GM12891 (cell line): ENCODE results near the gene AP2M1.

Experiments used
- DNase-seq: peaks from one replicate; pipeline ENCODE4 v3.0.0; 2011; ENCODE audit warnings: low spot score; ENCODE audit not compliant: insufficient read length
- FAIRE-seq: peaks from 2 replicates; lab custom pipeline; 2011; peaks lifted over from hg19 to GRCh38; lab: Jason Lieb, UNC
- PAX5 ChIP-seq: IDR thresholded peaks from 2 replicates; pipeline ENCODE4 v1.6.1; 2011; ENCODE audit warnings: low read length, moderate library complexity, mild to moderate bottlenecking; ENCODE audit not compliant: insufficient read depth, severe bottlenecking
- POLR2A ChIP-seq: IDR thresholded peaks from 2 replicates; pipeline ENCODE4 v1.6.1; 2011; ENCODE audit warnings: low read depth, low read length, control low read depth
- POLR2AphosphoS5 ChIP-seq: IDR thresholded peaks from 2 replicates; pipeline ENCODE4 v1.6.1; 2011; ENCODE audit warnings: low read depth, low read length, control low read depth
- POU2F2 ChIP-seq: IDR thresholded peaks from 2 replicates; pipeline ENCODE4 v1.6.1; 2011; ENCODE audit warnings: low read depth, mild to moderate bottlenecking, control low read depth, low read length, moderate library complexity
- SPI1 ChIP-seq: IDR thresholded peaks from 2 replicates; pipeline ENCODE4 v1.6.1; 2011; ENCODE audit warnings: low read depth, low read length, control low read depth
- TAF1 ChIP-seq: IDR thresholded peaks from 2 replicates; pipeline ENCODE4 v1.6.1; 2011; ENCODE audit warnings: low read depth, low read length, control low read depth

AP2M1 gene

DNA sequence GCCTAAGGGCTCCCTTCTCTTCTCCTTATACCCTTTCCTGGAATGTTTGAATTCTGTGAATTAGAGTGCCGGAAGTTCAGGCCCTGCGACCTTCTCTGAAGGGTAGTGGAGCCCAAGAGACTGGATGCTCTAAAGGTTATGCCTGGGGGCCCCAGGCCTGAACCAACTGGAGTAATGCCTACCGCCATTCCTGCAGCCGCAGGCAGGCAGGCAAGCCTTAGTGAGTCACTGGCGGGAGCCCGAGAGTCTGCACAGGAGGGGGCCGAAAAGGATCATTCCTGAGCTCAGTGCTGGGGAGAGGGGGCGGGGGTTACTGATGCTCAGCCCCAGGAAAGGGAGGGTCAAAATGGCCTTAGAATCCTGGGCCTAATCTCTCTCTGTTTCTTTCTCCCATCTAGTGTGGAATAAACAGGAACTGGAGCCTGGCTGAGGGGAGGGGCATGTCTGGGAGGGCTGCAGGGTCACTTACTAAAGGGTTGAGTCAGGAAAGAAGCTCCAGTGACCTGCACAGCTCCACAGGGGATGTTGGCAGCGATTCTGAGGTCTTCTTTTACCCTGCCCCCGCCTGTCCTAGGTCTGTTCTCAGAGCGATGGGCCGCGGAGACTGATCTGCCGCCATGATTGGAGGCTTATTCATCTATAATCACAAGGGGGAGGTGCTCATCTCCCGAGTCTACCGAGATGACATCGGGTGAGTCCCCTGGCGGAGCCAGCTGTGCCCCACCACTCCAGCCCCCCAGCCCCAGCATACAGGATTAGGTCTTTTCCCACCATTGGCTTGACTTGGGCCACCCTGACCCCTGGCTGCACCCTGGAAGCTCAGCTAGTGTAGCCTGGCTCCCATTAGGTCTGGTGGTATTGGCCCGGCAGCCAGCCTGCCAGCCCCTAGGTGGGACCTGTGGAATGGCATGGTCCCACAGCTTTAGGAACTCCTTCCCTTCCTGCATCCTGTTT is 2.0 kb downstream of the AP2M1 start:
- FAIRE-seq (no peak), DNase-seq (no peak)

DNA sequence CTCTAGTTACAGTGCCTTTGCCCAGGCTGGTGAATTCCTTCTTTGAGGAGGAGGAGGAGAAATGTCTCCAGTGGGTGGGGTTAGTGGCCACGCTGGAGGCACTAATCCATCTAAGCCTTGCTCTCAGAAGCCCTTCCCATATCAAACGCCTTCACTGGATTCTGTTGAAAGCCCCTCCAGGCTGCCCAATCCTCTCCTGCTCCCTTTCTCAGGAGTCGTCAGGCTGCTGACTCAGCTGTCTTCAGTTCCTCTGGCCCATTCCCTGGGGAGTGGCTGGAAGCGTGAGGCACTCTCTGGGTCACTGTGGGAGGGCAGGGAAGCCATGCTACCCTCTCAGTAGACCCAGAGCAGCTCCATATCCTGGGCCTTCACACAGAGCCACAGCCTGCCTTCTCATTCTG is 2.7 kb downstream of the AP2M1 start:
- FAIRE-seq, result no peak
- DNase-seq, result no peak
- TF ChIP-seq POLR2AphosphoS5, result no peak
- TF ChIP-seq SPI1, result 0 out of 2 replicates have a peak, but pooled peaks have one; percentile 27
- TF ChIP-seq PAX5, result no peak

More for the DNA sequence above, 2.0 kb downstream of the AP2M1 start:
- TF ChIP-seq SPI1 (no peak), POU2F2 (no peak), TAF1 (no peak), PAX5 (no peak), POLR2AphosphoS5 (no peak), POLR2A (no peak)

DNA sequence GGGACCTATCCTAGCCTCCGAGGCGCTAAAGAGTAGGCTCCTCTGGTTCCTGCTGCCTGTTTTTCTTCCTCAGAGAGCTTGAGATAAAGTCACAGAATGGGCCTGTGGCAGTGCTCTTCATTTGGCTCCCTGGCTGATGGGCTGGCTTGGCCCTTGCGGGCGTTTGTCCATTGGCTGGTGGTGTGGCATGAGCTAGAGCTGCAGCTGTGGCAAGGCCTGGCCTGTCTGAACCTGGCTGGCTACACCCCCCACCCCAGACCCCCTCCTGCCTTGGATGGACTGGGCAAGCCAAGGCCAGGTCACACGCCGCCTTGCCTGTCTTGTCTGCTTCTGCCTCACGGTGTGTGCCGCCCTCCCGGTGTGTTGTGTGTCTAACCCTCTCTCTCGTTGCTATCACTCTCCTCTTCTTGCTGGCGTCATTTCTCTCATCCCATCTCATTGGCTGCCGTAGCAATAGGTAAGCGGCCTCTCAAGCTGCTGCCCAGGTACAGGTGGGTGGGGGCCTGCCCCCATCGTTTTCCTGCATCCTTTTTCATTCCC is 3.2 kb downstream of the AP2M1 start:
- TF ChIP-seq SPI1 (no peak), POU2F2 (no peak), POLR2AphosphoS5 (no peak), POLR2A (no peak), TAF1 (no peak), PAX5 (no peak)
- FAIRE-seq, result no peak

DNA sequence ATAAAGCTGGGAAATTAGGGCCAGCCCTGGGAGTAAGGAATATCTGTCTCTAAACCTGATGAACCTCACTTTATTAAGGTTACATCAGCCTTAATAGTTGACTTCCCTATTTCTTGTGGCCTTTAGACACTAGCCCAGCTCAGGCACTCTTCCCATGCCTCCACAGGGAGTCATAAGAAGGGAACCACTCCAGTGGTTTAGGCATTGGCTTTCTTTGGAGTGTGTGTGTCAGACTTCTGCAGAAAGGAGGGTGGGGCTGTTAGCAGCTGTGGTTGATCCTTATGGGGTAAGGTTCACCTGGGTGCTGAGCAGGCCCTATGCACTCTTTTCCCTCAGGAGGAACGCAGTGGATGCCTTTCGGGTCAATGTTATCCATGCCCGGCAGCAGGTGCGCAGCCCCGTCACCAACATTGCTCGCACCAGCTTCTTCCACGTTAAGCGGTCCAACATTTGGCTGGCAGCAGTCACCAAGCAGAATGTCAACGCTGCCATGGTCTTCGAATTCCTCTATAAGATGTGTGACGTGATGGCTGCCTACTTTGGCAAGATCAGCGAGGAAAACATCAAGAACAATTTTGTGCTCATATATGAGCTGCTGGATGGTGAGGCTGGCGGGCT is 4.0 kb downstream of the AP2M1 start:
- FAIRE-seq (no peak), DNase-seq (no peak)
- TF ChIP-seq SPI1 (no peak), TAF1 (no peak), POLR2AphosphoS5 (no peak), PAX5 (no peak), POU2F2 (no peak), POLR2A (no peak)

More for the DNA sequence above, 3.2 kb downstream of the AP2M1 start:
- DNase-seq, result no peak

DNA sequence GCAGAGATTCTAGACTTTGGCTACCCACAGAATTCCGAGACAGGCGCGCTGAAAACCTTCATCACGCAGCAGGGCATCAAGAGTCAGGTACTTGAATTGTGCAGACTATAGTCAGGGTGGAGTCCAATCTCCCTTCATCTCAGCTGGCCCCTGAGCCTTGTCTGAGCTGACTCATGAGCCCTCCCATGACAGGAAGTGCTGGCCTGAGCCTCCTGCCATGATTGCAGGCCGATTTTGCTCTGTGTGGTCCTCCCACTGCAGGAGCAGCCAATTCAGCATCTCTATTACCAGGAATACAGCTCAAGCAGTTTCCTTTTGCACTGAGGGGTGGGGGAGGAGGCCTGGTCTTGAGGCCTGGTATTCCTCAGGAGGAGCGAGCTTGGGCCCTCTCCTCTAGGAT is 5.5 kb downstream of the AP2M1 start:
- FAIRE-seq, result no peak
- no peak for TF ChIP-seq SPI1
- no peak for TF ChIP-seq POU2F2
- no peak for TF ChIP-seq TAF1
- no peak for TF ChIP-seq POLR2A
- no peak for TF ChIP-seq PAX5
- TF ChIP-seq POLR2AphosphoS5, result no peak
- DNase-seq, result no peak

DNA sequence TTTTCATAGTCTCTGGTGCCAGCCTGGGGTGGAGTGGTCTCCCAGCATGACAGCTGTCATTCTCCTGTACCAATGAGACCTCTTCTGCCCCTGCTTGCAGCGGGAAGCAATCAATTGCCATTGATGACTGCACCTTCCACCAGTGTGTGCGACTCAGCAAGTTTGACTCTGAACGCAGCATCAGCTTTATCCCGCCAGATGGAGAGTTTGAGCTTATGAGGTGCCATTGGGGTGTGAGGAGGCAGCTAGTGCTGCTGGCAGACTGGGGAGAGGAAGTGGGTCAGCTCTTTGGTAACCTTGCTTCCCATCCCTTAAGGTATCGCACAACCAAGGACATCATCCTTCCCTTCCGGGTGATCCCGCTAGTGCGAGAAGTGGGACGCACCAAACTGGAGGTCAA is 6.9 kb downstream of the AP2M1 start:
- DNase-seq, result no peak
- no peak for FAIRE-seq
- TF ChIP-seq TAF1, result no peak
- no peak for TF ChIP-seq SPI1
- TF ChIP-seq POLR2A, result no peak
- no peak for TF ChIP-seq POLR2AphosphoS5
- TF ChIP-seq POU2F2, result no peak
- no peak for TF ChIP-seq PAX5

DNA sequence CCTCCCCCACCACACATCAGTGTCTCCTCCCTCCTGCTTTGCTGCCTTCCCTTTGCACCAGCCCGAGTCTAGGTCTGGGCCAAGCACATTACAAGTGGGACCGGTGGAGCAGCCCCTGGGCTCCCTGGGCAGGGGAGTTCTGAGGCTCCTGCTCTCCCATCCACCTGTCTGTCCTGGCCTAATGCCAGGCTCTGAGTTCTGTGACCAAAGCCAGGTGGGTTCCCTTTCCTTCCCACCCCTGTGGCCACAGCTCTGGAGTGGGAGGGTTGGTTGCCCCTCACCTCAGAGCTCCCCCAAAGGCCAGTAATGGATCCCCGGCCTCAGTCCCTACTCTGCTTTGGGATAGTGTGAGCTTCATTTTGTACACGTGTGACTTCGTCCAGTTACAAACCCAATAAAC is 9.0 kb downstream of the AP2M1 start:
- DNase-seq (no peak), FAIRE-seq (no peak)
- TF ChIP-seq POLR2AphosphoS5 (no peak), POU2F2 (no peak), POLR2A (no peak), SPI1 (no peak), TAF1 (no peak), PAX5 (no peak)

DNA sequence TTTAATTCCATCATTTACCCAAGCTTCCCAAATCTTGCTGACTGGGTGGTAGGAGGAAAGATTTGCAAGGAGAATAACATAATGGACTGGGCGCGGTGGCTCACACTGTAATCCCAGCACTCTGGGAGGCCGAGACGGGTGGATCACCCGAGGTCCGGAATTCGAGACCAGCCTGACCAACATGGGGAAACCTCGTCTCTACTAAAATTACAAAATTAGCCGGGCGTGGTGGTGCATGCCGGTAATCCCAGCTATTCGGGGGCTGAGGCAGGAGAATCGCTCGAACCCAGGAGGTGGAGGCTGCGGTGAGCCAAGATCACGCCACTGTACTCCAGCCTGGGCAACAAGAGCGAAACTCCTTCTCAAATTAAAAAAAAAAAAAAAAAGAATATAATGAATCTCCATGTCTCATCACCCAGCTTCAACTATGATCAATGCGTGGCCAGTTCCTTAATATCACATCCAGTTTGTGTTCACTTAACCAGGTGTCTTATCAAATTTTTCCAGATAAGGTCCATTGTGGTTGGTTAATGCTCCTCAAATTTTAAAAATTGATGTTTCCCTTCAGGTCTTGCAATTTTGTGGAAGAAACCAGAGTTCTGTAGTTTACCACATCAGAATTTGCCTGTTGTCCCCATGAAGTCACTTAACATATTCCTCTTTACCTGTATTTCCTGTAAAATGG is 10.0 kb downstream of the AP2M1 start:
- no peak for FAIRE-seq
- TF ChIP-seq PAX5 (no peak), POLR2A (no peak), POLR2AphosphoS5 (no peak), SPI1 (no peak), TAF1 (no peak), POU2F2 (no peak)

DNA sequence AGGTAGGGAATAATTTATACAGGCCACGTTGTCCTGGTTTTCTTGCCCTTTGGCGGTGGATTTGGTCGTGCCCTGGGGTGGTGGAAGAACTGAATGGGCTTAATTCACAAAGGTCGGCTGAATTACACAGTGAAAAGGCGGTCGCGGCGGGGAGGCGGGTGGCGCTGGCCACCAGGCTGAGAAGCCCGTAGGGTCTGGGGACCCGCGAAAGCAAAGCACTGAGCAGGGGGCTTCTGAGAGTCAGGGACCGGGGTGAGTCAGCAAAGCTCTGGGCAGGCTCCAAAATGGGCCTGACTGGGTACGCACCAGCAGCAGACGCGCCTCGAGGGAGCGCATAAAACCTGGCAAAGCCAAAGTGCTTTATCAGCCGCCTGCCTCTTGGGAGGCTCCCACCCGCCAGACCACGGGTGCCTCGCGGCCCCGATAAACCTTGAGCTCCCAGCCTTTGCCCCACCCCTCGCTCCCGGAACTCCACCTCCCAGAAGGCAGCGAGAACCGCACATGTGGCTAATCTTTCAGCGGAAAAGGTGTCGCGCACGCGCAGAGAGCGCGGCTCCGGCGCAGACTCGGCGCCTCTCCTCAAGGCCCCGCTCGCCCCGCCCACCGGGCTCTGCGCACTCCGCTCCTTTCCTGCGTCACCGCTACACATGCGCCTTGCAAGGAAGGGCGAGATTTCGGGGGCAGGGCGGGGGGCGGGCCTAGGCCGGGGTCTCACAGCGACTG is 11.0 kb downstream of the AP2M1 start:
- FAIRE-seq (peak; percentile 98), DNase-seq (peak; percentile 98)
- TF ChIP-seq POU2F2 (no peak), POLR2A (0 out of 2 replicates have a peak, but pooled peaks have one; percentile 47), POLR2AphosphoS5 (peak; percentile 71), SPI1 (no peak), TAF1 (no peak), PAX5 (no peak)

More for the DNA sequence above, 10.0 kb downstream of the AP2M1 start:
- DNase-seq, result no peak
